ENCODE results near the gene LRRC4C.

DNA sequence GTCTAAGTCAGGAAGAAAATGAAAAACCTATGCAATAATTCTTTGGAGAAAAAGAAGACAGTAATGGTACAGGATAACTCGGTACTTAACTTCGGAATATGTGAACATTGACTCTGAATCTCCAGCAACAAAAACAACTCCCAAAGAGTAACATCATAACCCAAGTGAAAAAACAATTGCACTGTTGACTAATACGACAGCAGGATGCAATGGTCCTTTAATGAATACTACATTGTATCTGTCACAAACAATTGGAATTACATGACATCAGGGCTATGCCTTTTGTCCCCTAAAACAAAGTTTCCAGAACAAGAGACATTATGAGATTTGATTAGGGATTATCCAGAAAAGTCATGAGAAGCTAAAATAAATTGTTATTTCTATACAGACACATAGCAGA, 1065.9 kb downstream of the LRRC4C start:
- TF ChIP-seq CTCF (IDR thresholded peaks at IDR 0.05; ENCODE audit: low read length), result no peak
- TF ChIP-seq EZH2 (IDR thresholded peaks at IDR 0.05; ENCODE audit: borderline replicate concordance, low read length), result no peak

Data from OCI-LY1 (cell line).